Measurements from ENCODE around the gene TMEM8B.
A peak's percentile ranks its signal among the peaks of the same experiment; 100 is the strongest.

TMEM8B gene

DNA sequence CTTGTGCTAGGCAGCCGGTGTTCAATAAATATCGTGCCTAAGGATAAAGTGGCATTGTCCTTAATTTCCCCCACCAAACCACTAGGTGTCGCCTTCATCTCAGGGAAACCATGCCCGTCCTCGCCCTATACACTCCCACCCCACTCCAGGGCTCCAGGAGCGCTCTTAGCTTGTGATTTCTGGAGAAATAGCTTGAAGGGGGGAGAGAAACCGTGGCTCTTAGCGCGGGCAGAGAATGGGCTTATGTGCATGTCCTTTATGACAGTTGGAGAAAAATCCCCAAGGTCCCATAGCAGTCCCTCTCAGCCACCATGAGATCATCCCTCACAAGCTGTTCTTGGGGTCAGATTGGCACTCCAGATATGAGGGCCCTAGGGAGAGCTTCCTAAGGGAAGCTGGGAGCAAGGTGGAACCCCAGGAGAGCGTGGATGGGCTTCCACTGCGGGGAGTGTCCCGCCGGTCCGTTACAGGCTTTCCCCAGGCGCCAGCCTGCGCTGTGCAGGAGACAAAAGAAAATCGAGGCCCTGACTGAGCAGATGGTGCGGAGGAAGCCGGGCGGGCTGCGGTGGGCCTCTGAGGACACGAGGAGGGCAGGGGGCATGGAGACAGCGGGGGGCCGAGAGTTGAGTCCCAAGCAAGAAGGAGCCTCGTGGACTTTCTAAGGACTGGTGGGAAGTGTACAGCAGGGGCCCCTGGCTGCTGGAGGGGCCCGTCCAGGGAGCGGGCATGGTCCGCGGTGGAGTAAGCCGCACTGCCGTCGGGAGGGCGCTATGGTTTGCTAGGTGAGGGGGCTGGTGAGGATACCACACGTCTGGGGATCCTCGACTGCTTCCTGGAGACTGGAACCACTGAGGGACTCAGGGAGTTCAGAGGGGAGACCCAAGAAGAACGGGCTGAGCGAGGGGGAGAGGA, 38.4 kb upstream of the TMEM8B start:
- TF ChIP-seq, protein P1, sequence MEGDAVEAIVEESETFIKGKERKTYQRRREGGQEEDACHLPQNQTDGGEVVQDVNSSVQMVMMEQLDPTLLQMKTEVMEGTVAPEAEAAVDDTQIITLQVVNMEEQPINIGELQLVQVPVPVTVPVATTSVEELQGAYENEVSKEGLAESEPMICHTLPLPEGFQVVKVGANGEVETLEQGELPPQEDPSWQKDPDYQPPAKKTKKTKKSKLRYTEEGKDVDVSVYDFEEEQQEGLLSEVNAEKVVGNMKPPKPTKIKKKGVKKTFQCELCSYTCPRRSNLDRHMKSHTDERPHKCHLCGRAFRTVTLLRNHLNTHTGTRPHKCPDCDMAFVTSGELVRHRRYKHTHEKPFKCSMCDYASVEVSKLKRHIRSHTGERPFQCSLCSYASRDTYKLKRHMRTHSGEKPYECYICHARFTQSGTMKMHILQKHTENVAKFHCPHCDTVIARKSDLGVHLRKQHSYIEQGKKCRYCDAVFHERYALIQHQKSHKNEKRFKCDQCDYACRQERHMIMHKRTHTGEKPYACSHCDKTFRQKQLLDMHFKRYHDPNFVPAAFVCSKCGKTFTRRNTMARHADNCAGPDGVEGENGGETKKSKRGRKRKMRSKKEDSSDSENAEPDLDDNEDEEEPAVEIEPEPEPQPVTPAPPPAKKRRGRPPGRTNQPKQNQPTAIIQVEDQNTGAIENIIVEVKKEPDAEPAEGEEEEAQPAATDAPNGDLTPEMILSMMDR (IDR thresholded peaks at IDR 0.05; ENCODE audit: borderline replicate concordance, control extremely low read depth, extremely low read depth, insufficient read depth, missing control alignments), result peak; percentile 81
- DNase-seq (ENCODE audit: low spot score), result peak; percentile 85

DNA sequence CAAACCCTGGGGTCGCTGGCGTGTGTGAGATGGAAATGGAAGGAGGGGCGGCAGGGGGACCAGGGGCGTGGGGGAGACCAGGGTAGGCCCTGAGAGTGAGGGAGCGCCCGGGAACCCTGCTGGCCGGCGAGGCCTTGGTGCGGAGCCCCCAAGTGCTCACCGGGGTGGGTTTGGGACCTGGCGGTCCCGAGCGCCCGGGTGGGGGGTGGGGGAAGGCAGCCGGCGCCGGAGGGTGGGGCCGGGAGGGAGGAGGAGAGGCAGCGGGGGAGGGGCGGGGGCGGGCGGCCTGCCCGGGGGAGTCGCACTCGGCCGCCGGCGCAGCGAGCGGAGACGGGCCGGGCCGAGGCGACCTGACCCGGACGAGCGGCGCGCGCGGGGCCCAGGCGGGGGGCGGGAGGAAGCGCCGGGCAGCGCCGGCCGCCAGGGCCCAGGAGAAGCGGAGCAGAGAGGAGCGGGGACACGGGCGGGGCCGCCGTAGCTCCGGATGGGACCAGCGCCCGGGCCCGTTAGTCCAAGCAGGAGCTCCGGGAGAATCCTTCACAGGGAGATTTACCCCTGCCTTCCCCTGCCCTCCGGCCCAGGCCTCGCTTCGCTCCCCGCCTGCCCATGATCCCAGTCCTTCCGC, 37.6 kb upstream of the TMEM8B start, which contains the start of gene NPR2:
NPR2 (plus strand) TSS at position 295 of the 625 bp plus-strand sequence. CDS start 818 bp downstream, outside the sequence.
- in situ Hi-C loops (cut with MboI; ENCODE audit: low sequenced_read_pairs, unreplicated experiment), result no loop called here
- TF ChIP-seq, protein P1 (IDR thresholded peaks at IDR 0.05; ENCODE audit: borderline replicate concordance, control extremely low read depth, extremely low read depth, insufficient read depth, missing control alignments), result no peak
- no peak for DNase-seq (ENCODE audit: low spot score)

More for the DNA sequence above, 38.4 kb upstream of the TMEM8B start:
- in situ Hi-C loops (cut with MboI; ENCODE audit: low sequenced_read_pairs, unreplicated experiment), result no loop called here

DNA sequence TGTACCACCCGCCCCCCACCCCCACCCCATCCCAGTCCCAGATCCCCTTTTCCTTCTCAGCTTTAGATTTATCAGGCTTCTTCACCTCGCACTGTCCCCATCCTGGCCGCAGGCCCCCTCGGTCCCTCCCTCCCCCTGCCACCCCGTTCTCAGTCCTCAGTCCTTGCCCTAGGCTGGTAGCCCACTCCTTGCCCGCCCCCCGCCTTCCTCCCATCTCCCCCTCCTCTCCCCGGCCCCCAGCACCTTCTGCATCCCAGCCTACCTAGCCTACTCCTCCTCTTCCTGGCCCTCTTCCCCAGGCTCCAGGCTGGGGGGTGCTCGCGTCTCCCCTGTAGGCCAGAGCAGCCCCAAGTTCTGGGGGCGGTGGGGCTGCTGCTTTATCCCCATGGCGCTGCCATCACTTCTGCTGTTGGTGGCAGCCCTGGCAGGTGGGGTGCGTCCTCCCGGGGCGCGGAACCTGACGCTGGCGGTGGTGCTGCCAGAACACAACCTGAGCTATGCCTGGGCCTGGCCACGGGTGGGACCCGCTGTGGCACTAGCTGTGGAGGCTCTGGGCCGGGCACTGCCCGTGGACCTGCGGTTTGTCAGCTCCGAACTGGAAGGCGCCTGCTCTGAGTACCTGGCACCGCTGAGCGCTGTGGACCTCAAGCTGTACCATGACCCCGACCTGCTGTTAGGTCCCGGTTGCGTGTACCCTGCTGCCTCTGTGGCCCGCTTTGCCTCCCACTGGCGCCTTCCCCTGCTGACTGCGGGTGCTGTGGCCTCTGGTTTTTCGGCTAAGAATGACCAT, 36.8 kb upstream of the TMEM8B start:
- DNase-seq (ENCODE audit: low spot score), result no peak
- in situ Hi-C loops (cut with MboI; ENCODE audit: low sequenced_read_pairs, unreplicated experiment), result no loop called here
- TF ChIP-seq, protein P1 (IDR thresholded peaks at IDR 0.05; ENCODE audit: borderline replicate concordance, control extremely low read depth, extremely low read depth, insufficient read depth, missing control alignments), result no peak

DNA sequence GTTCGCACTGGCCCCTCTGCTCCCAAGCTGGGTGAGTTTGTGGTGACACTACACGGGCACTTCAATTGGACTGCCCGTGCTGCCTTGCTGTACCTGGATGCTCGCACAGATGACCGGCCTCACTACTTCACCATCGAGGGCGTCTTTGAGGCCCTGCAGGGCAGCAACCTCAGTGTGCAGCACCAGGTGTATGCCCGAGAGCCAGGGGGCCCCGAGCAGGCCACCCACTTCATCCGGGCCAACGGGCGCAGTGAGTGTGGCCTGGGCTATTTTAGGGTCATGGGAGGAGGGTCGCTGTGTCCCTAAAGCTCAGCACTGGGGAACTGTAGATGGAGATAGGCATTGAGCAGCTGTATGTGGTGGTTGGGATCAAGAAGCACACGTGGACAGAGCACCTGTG, 36.2 kb upstream of the TMEM8B start:
- TF ChIP-seq, protein P1 (IDR thresholded peaks at IDR 0.05; ENCODE audit: borderline replicate concordance, control extremely low read depth, extremely low read depth, insufficient read depth, missing control alignments), result no peak
- DNase-seq (ENCODE audit: low spot score), result no peak
- in situ Hi-C loops (cut with MboI; ENCODE audit: low sequenced_read_pairs, unreplicated experiment), result no loop called here

DNA sequence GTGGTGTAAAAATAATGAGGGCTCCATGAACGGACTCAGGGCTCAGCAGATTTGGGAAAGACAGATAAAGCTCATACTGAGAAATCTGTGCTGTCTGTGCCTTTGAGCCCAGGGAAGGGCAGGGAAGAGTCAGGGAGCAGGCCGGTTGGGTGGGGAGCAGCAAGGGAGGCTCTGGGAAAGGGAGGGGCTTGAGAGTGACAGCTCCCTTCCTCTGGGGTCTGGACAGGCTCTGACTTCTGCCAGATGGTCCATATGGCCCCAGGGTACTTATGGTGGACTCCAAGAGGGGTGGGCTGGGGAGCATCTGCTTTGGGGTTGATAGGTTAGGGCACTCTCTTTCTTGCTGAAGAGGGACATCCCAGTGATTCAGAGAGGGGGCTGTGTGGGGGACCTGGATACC, 35.6 kb upstream of the TMEM8B start:
- DNase-seq (ENCODE audit: low spot score), result no peak
- TF ChIP-seq, protein P1 (IDR thresholded peaks at IDR 0.05; ENCODE audit: borderline replicate concordance, control extremely low read depth, extremely low read depth, insufficient read depth, missing control alignments), result no peak
- in situ Hi-C loops (cut with MboI; ENCODE audit: low sequenced_read_pairs, unreplicated experiment), result no loop called here

DNA sequence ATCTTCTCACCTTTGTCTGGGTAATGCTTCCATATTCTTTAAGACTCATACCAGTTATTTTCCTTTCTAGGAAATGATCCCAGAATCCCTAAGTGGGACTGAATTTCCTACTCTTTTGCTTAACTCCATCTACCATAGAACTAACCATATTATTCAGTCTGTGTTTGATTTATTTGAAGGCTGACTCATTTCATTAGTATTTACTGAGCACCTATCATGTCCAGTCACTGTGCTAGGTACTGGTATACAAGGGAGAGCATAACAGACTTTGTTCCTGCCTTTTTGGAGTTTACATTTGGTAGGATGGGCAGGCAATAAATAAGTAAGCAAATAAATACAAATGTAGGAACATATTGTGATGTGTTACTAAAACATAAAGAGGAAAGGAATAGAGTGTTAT, 33.3 kb upstream of the TMEM8B start:
- in situ Hi-C loops (cut with MboI; ENCODE audit: low sequenced_read_pairs, unreplicated experiment), result no loop called here
- no peak for DNase-seq (ENCODE audit: low spot score)
- TF ChIP-seq, protein P1 (IDR thresholded peaks at IDR 0.05; ENCODE audit: borderline replicate concordance, control extremely low read depth, extremely low read depth, insufficient read depth, missing control alignments), result no peak
